GM18870 (cell line): ENCODE measurements around the gene CAPN3.
"Not testable (repeated sequence)": the region's sequence is repeated elsewhere in the genome, so short reads cannot be mapped to it uniquely, and the experiment has no call there.

Experiments used
- ATAC-seq: cut with Tn5 transposase; IDR thresholded peaks from one replicate; pipeline ENCODE4 v1.9.1; 2021; ENCODE audit warnings: moderate library complexity; ENCODE audit not compliant: unreplicated experiment

The CAPN3 gene

DNA sequence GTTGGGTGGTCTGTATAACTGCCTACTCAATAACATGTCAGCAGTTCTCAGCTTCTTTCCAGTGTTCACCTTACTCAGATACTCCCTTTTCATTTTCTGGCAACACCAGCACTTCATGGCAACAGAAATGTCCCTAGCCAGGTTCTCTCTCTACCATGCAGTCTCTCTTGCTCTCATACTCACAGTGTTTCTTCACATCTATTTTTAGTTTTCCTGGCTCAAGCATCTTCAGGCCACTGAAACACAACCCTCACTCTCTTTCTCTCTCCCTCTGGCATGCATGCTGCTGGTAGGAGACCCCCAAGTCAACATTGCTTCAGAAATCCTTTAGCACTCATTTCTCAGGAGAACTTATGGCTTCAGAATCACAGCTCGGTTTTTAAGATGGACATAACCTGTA is at the start of gene CAPN3:
Gene CAPN3, plus strand, starts transcription at position 253 of the 400 bp plus-strand sequence. CDS start 305 bp downstream, outside the sequence.
- no peak for ATAC-seq

GRCh38 chr15:42313463-42313862 is 45.8 kb upstream of the CAPN3 start:
- ATAC-seq: no peak

- no peak for ATAC-seq
Measured at GRCh38 chr15:42314818-42315217, 44.5 kb upstream of the CAPN3 start.

GRCh38 chr15:42315521-42315920 is 43.8 kb upstream of the CAPN3 start:
- ATAC-seq: no peak

DNA sequence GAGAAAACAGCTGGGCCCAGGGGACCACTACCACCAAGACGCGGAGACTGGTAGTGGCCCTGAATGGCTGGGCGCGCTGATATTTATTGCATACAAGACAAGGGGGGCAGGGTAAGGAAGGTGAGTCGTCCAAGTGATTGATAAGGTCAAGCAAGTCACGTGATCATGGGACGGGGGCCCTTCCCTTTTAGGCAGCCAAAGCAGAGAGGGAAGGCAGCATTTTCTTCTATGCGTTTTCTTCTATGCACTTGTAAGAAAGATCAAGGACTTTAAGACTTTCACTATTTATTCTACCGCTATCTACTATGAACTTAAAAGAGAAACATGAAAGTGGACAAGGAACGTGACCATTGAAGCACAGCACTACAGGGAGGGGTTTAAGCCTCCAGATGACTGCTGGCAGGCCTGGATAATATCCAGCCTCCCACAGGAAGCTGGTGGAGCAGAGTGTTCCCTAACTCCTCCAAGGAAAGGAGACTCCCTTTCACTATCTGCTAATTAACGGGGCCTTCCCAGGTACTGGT is 43.0 kb upstream of the CAPN3 start:
- ATAC-seq: not testable (repeated sequence)

GRCh38 chr15:42319206-42319605 is 40.1 kb upstream of the CAPN3 start:
- no peak for ATAC-seq

- ATAC-seq: no peak
Measured at GRCh38 chr15:42324308-42324707, 35.0 kb upstream of the CAPN3 start.

GRCh38 chr15:42329161-42329560 is 30.1 kb upstream of the CAPN3 start:
- no peak for ATAC-seq

DNA sequence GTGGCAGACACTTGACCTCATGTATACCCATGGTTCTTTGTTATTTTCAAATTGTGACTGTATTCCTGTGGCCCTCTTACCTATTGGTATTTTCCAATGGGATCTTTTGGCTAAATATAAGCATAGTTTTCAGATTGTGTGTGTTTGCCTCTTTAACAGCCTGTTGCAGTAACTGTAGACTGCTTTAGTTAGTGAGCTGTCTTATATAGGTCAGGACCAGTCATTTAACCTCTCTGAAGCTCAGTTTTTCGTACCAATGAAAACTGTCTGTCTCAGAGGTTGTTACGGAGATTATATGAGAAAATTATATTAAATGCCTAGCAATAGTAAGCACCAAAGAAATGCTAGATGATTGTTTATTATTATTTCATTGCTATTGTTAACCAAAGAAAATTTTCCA is 29.3 kb upstream of the CAPN3 start:
- no peak for ATAC-seq

DNA sequence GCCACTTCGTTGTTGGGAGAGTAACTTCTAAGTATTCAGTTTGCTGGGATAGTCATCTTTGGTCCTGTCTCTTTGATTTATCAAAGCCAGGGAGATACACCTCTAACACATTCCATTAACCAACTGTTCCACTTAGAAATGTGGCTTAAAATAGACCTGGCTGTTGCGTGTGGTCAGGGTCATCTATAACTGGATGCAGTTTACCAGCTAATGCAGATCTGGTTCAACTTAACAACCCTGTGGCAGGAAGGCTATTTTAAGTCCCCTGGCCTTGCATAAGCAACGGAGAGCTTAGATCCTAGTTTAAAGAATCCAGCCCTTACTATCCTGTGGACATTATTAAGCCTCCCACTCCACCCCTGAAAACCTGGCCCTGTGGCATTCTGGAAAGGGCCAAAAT is 28.1 kb upstream of the CAPN3 start:
- ATAC-seq: no peak

DNA sequence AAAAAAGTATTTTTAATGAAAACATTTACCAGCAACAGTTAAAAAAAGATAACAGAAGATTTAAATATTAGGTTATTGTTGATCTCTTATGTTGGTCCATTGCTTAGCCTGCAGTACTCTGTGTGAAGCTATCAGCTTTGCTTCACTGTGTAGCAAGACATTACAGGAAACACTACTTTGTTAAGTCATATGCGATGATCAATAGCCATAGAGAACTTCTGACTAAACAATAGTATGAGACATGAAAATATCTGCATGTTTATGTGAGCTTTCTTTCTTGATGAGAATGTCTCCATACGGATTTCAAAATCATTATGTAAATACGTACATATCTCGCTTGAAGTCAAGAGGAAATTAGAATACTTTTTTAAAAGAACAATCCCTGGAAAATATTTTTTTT is 27.0 kb upstream of the CAPN3 start:
- ATAC-seq: no peak

DNA sequence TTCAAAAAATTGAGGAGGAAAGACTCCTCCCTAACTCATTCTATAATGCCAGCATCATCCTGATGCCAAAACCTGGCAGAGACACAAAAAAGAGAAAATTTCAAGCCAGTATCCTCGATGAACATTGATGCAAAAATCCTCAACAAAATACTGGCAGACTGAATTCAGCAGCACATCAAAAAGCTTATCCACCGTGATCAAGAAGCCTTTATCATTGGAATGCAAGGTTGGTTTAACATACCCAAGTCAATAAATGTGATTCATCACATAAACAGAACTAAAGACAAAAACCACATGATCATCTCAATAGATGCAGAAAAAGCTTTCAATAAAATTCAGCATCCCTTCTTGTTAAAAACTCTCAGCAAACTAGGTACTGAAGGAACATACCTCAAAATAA is 24.2 kb upstream of the CAPN3 start:
- ATAC-seq: no peak

GRCh38 chr15:42336650-42337049 is 22.7 kb upstream of the CAPN3 start:
- not testable (repeated sequence) for ATAC-seq

DNA sequence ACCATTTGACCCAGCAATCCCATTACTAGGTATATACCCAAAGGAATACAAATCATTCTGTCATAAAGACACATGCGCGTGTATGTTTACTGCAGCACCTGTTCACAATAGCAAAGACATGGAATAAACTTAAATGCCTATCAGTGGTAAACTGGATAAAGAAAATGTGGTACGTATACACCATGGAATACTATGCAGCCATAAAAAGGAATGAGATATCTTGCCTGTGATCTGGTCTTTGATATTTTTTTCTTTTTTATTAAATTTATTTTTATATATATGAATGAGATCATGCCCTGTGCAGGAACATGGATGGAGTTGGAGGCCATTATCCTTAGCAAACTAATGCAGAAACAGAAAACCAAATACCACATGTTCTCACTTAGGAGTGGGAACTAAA is 22.2 kb upstream of the CAPN3 start:
- not testable (repeated sequence) for ATAC-seq

GRCh38 chr15:42338500-42338899 is 20.8 kb upstream of the CAPN3 start:
- ATAC-seq: no peak

- ATAC-seq: no peak
Measured at GRCh38 chr15:42343596-42344232, 15.6 kb upstream of the CAPN3 start.

GRCh38 chr15:42344763-42345162 is 14.5 kb upstream of the CAPN3 start:
- ATAC-seq: no peak

- no peak for ATAC-seq
Measured at GRCh38 chr15:42345504-42345903, 13.8 kb upstream of the CAPN3 start.

DNA sequence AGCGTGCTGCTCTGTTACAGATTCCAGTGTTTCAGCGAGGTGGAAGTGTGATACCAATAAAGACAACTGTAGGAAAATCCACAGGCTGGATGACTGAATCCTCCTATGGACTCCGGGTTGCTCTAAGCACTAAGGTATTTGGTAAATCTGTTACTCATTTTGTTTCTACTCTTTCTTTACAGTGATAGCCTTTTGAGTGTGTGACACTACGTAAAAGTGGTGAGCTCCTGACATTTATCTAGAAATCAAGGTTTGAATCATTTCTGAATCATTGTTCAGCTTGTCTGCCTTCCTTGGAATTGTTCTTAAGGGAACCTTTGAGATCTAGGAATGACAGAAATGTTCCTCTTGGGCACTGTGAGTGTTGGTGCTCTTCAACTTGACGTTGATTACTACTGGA is 11.2 kb upstream of the CAPN3 start:
- ATAC-seq: no peak

DNA sequence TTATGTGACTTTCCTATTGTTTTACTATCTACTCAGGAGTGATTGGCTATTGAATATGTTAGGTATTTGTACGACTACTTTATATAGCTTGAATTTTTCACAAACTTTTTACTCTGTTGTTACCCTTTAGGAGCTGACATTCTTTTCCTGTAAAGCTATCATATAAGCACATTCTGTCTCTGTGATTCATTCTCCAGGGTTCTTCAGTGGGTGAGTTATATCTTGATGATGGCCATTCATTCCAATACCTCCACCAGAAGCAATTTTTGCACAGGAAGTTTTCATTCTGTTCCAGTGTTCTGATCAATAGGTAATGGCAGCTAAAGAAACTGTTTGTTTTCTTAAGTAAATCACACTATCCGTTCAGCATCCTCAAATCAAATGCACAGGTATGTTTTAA is 10.1 kb upstream of the CAPN3 start:
- no peak for ATAC-seq

DNA sequence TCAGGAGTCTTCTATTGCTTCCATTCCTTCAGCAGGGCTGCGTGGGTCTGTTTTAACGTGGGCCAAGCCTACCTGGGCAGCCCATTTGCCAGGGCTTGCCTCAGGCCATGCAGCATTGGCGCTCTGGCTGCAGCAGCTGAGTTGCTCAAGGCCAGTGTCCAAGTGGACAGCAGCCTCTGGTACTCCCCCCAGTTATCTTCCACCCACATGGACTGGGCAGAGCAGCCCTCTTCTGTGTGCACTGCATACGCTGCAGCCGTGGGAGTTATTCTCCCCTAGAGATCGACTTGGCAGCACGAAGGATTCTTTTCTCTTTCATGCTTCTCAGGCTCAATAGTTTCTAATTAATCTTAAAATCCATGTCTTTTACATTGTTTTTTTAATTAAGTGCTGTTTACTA is 6.9 kb upstream of the CAPN3 start:
- ATAC-seq: no peak

- ATAC-seq: no peak
Measured at GRCh38 chr15:42353061-42353460, 6.2 kb upstream of the CAPN3 start.

- no peak for ATAC-seq
Measured at GRCh38 chr15:42354824-42355223, 4.5 kb upstream of the CAPN3 start.
